AG09319 (cell line): ENCODE measurements around the gene KCTD6.

Experiments used
- DNase-seq: peaks from one replicate; pipeline ENCODE4 v3.0.0-alpha.2; 2010; ENCODE audit warnings: low read depth; ENCODE audit errors: extremely low read depth
- TF ChIP-seq, protein P1 (sequence below): IDR thresholded peaks from 2 replicates; pipeline ENCODE4 v1.5.1; 2011; ENCODE audit warnings: low read depth, mild to moderate bottlenecking, inconsistent platforms, low read length, moderate library complexity

KCTD6 gene

DNA sequence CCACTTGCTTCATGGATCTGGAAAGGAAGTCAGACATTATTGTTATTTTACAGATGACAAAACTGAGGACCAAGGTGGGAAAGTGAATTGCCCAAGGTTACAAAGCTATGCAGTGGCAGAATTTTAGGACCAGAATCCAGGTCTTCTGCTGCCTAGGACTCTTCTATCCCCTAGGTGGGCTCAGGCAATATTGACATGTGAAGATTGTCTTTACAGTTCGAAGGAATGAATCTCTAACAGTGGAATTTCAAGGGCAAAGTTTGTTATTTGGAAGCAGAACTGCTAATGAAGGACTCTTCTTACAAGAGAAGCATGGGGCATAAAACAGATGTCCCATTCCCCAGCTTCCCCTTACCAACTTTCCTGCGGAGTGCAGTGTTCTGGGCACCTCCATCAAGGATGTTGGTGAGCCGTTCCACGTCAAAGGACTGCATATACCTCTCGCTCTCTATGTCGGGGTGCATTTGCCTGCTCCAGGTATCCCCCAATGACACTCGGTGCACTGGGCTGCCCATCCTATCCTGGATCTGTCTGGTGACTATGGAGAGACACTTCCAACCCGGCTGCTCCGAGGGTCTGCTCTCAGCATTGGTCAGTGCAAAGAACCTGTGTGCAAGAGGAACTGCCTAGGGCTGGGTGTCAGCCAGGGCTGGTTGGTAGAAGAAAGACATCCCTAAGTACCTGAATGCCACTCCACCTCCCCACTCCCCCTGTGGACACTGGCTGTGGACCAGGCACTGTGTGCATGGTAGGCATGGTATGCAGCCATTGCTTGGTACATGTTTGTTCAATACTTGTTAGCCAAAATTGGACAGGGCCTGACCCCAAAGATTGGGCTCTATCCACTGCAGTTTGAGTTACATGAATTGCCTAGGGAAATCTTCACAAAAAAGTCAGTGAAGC is 42.9 kb downstream of the KCTD6 start:
- DNase-seq: no peak
- TF ChIP-seq, protein P1, sequence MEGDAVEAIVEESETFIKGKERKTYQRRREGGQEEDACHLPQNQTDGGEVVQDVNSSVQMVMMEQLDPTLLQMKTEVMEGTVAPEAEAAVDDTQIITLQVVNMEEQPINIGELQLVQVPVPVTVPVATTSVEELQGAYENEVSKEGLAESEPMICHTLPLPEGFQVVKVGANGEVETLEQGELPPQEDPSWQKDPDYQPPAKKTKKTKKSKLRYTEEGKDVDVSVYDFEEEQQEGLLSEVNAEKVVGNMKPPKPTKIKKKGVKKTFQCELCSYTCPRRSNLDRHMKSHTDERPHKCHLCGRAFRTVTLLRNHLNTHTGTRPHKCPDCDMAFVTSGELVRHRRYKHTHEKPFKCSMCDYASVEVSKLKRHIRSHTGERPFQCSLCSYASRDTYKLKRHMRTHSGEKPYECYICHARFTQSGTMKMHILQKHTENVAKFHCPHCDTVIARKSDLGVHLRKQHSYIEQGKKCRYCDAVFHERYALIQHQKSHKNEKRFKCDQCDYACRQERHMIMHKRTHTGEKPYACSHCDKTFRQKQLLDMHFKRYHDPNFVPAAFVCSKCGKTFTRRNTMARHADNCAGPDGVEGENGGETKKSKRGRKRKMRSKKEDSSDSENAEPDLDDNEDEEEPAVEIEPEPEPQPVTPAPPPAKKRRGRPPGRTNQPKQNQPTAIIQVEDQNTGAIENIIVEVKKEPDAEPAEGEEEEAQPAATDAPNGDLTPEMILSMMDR: no peak

DNA sequence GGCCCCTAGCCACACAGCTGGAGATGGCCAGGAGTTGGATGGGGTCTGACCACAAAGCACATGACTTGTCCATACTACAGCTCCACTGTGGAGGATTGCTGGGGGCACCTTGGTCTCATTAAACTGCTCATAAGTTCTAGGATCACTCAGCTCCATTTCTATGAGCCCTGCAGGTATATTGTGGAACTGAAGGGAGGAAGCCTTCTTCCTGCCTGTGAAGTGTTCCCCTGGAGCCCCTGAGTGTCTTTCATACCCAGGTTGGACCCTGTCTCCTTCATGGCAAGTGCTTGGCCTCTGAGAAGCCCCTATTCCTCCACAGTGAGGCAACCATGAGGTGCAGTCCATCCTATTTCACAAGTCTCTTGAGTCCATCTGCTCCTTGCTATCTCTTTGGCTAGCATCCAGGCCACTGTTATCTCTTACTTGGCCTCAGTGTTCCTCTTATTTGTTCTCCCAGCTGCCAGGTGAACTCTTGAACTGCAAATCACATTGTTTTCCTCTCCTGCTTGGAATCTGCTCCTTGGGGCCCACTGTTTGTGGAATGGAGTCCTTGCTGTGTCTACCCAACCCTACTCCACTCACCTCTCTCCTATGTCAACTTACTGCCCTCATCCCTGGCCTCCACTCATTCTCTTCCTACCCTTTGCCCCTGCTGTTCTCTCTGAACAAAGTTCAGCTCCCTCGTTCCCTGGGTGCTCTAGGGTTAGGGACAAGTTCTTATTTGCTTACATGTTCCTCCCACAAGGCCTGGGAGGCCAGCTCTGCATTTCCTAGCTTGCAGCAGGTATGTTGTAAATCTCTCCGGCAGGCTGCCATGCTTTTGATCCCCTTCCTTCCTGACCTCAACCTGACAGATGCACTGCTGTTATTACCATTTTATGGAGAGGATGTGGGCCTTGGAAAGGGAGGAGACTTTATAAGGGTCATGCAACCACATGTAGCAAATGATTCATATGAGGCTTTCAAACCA is 43.9 kb downstream of the KCTD6 start:
- DNase-seq: no peak
- TF ChIP-seq, protein P1: no peak

DNA sequence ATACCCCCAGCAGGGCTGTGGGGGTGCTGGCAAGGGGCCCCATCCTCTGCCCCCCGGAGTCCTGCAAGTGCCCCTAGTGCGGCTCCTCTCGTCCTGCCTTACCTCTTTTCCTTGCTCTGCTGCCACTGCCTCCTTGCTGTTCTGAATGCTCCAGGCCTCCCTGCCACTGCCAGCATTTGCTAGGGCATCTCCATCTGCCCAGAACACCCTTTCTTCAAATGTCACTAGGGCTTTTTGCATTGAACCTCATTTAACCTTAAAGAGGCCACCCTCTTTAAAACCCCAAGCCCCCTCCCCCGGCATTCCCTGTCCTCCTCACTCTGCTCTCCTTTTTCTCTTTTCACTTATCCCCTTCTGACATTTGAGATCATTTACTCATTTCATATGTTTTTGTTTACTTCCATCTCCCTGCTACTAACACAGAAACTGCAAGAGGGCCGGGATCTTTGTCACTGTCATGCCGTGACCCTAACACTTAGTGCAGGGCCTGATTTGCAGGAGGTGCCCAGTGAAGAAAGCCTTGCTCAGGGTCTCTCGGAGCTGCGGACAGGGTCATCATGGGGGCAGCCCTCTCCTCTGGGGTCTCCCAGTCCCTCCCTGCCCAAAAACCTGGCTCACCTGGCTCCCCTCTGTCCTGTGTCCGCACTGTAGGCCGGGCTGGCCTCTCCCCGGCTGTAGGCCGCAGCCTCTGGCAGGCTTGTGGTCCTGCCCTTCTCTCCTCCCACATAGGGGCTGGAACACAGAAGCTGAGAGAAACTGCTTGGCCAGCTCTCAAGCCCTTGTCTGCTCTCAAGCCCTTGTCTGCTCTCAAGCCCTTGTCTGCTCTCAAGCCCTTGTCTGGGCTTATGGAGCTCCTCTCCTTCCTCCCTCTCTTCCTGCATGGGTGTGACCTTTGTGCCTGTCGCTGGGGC is 44.9 kb downstream of the KCTD6 start, which contains the start of gene ACOX2:
Gene ACOX2, minus strand, starts transcription at position 690 of the 911 bp plus-strand sequence. CDS start 2,084 bp downstream, outside the sequence.
- DNase-seq: peak; percentile 48
- TF ChIP-seq, protein P1: no peak

DNA sequence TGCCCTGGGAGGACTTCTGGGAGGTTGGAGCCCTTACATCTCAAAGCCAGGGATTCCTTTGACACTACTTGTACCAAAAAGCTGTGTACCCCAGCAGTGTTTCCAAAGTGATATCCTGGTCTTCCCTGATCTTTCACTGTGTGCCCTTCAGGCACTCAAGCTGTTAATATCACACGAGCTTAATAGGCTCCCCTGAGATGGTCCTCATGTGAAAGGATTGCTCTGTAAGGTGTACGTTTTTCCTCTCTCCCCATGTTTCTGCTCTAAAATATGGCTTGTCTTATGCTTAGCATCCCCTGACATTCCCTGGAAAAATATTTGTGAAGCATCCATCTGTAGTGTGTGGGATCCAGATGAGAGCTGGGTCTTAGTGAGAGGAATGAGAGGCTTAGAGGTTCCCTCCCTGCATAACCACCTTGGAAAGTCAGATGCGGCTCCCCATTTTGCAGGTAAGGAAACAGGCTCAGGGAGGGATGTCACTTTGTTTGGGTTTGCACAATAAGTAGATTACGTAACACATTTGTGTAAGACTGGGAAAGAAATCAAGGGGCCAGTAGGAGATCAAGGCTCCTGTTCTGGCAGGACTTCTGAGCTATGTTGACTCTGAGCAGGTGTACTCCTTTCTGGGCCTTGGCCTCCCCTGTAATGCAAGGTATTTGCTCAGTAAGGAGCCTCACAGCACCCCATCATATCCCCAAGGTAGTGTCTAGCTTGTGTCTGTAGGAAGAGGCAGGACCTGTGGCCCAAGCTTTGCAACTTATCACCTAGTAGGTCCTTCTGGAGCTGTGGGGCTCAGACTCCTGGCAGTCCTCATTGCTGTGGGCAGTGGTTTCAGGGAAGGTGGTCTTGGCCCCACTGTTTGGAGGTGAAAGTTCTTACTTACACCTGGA is 45.8 kb downstream of the KCTD6 start:
- DNase-seq: no peak
- TF ChIP-seq, protein P1: no peak

DNA sequence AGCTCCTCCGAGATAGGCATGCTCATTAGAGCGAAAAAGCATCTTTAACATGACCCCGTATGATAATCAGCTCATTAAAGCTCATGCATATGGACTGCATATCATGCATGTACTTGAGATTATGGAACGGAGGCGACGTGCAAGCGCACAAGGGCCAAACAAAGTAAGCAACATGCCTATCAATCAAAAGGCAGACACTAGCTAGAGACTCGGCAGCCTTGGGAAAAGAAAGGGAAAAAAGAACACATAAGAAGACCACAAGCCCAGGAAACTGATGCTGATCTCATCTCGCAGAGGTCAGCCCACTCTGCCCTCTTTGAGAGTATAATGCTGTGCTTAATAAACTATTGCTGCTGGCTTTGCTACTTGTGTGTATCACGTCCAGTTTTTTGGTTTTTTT is 47.7 kb downstream of the KCTD6 start:
- TF ChIP-seq, protein P1: no peak

More for the DNA sequence above, 47.7 kb downstream of the KCTD6 start:
- DNase-seq: no peak
